ENCODE results near the gene PTPRM.

PTPRM gene

DNA sequence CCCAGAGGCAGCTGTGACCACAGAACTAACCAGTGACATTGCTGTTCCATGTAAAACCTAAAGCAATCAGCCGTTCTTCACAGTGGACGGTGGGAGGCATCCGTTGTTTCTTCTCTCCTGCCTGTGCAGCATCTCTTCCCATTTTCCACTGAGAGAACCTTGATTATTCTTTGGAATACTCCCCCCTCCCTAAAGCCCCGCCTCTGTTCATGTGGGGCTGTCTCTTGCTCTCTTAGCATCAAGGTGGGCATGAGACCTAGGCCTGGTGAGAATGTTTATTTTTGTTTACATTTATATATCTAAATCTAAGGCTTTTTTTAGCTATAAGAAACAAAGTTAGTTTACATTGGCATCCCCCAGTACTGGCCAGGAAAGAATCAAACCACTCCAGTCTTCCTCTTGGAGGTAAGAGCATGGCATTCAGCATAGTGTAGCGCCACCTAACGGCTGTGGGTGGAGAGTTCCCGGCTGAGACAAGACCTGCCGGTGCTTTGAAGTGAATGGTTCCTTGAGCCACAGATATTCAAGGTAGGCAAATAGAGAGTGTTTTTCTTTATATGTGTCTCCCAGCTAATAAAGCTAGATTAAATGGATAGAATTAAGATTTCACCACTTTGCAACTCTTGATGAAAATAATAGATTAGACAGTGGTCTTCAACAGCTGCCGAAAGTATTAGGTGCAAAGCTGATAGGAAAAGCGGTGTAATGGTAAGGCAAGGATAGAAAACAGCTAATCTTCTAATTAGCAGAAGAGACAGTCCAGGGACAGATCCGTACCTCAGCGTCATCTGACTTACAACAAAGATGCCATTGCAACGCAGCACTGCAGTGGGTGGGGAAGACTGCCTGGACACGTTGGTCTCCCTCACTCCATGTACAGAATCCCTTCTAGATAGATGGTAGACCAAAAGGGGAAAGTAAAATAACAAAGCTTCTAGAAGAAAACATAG lies 822.5 kb downstream of the PTPRM start:
- no peak for DNase-seq (ENCODE audit: low read depth)
- peak; percentile 99 for TF ChIP-seq CTCF (conservative IDR thresholded peaks at IDR 0.05; ENCODE audit: low read depth, low read length)

DNA sequence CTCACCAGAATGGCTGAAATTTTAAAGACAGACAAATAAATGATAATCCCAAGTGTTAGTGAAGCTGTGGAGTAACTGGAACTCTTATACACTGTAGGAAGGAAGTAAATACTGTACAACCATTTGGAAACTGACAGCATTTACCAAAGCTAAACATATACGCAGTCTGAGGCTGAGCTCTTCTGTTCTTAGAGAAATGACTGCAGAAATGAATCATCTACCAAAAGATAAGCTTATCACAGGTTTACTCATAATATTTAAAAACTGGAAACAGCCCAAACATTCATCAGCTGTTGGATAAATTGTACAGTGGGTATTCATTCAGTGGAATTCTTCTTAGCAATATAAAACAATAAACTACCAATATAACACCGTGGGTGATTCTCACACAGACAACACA lies 824.0 kb downstream of the PTPRM start:
- no peak for DNase-seq (ENCODE audit: low read depth)
- no peak for TF ChIP-seq CTCF (conservative IDR thresholded peaks at IDR 0.05; ENCODE audit: low read depth, low read length)
- no peak overlapping the region for H3K4me3 ChIP-seq (ENCODE audit: low read length)

More for the DNA sequence above, 822.5 kb downstream of the PTPRM start:
- no peak overlapping the region for H3K4me3 ChIP-seq (ENCODE audit: low read length)

- no peak overlapping the region for H3K4me3 ChIP-seq (ENCODE audit: low read length)
- no peak for DNase-seq (ENCODE audit: low read depth)
- no peak for TF ChIP-seq CTCF (conservative IDR thresholded peaks at IDR 0.05; ENCODE audit: low read depth, low read length)
Measured at GRCh38 chr18:8396254-8396653, 829.1 kb downstream of the PTPRM start.

DNA sequence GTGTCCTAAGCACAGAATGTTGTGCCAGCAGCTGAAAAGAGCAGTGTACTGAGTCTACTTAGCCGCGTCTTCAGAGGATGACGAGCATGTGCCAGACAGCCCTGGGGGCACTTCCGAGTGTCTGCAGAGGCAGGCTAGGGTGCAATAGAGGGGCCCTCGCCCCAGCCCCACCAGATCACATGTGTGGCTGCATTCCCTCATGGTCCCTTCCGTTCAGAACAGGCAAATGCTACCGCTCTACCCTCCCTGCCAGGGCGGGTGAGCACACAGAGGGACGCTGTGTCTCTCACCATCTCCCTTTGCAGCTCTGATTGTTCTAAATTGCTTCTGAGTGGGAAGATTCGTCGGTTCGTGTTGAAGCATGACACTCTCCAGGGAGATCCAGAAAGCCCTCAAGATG lies 829.9 kb downstream of the PTPRM start:
- no peak for TF ChIP-seq CTCF (conservative IDR thresholded peaks at IDR 0.05; ENCODE audit: low read depth, low read length)
- DNase-seq (ENCODE audit: low read depth) = no peak
- H3K4me3 ChIP-seq (ENCODE audit: low read length) = no peak overlapping the region

- TF ChIP-seq CTCF (conservative IDR thresholded peaks at IDR 0.05; ENCODE audit: low read depth, low read length) = no peak
- H3K4me3 ChIP-seq (ENCODE audit: low read length) = no peak overlapping the region
- no peak for DNase-seq (ENCODE audit: low read depth)
Measured at GRCh38 chr18:8399138-8399537, 832.0 kb downstream of the PTPRM start.

DNA sequence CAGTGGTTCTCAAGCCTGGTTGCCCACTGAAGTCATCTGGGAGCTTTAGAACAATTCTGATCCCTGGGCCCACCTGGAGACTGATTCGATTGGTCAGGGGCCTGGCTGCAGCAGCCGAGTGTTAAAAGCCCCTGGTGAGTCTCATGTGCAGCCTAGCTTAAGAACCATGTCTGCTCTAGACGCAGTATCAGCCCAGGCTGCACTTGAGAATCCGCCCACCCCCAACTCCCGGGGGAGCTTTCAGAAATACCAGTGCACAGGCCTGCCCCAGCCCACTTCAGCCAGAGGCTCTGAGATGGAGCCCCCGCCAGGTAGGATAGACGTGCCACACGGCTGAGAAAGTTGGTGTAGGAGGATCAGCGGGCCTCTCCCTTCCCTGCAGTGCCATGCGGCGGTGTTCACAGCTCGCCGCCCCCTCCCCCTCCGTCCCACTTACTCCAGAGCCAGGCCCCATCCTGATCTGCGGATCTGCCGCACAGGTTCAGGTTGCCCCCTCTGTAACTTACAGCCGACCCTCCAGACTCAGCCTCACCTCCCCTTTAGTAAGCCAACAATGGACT lies 833.2 kb downstream of the PTPRM start:
- no peak for DNase-seq (ENCODE audit: low read depth)
- no peak overlapping the region for H3K4me3 ChIP-seq (ENCODE audit: low read length)
- TF ChIP-seq CTCF (conservative IDR thresholded peaks at IDR 0.05; ENCODE audit: low read depth, low read length) = no peak

- no peak overlapping the region for H3K4me3 ChIP-seq (ENCODE audit: low read length)
- TF ChIP-seq CTCF (conservative IDR thresholded peaks at IDR 0.05; ENCODE audit: low read depth, low read length) = no peak
- no peak for DNase-seq (ENCODE audit: low read depth)
Measured at GRCh38 chr18:8400825-8401224, 833.7 kb downstream of the PTPRM start.
